Measurements from ENCODE around the gene OOSP4A.

- TF ChIP-seq EZH2 (IDR thresholded peaks at IDR 0.05) (no peak), FOXP2 (optimal IDR thresholded peaks at IDR 0.05; ENCODE audit: control extremely low read depth, extremely low read length, insufficient read depth) (no peak)
Measured at GRCh38 chr11:59918480-59918879, 45.4 kb upstream of the OOSP4A start.

Measured in SK-N-MC (cell line).